Peyer's patch (tissue), 4 donors: ENCODE data around the gene TMEM109. TPM values are rescaled to one million over a fixed set of nuclear protein-coding genes. Genes with fewer than 3 reads are reported as not detected.

Source experiments
- DNase-seq, 3 donors: peaks; one replicate each; pipeline ENCODE4 v3.0.0-alpha.2; 2017 to 2019
- H3K27ac ChIP-seq, 4 donors: fragments of 200-600 bp; sonication (generic); one replicate each; pipeline ENCODE4 v1.5.1; 2016 to 2019
- H3K27me3 ChIP-seq, 2 donors: fragments of 200-600 bp; sonication (generic); one replicate each; pipeline ENCODE4 v1.5.1; 2019
- H3K36me3 ChIP-seq, 3 donors: fragments of 200-600 bp; sonication (generic); one replicate each; pipeline ENCODE4 v1.5.1; 2016 to 2019
- H3K4me1 ChIP-seq, 4 donors: fragments of 200-600 bp; sonication (generic); one replicate each; pipeline ENCODE4 v1.5.1; 2016 to 2019
- H3K4me3 ChIP-seq, 4 donors: fragments of 200-600 bp; sonication (generic); 1 replicate in 3 of 4; 2 replicates in 1 of 4; pipeline ENCODE4 v1.5.1; 2016 to 2019; ENCODE audit warnings: mild to moderate bottlenecking in 1 of 4
- H3K9me3 ChIP-seq, 4 donors: fragments of 200-600 bp; sonication (generic); one replicate each; pipeline ENCODE4 v1.5.1; 2016 to 2019; ENCODE audit warnings: mild to moderate bottlenecking in 1 of 4
- POLR2A ChIP-seq, 2 donors: fragments of 450-650 bp; IDR thresholded peaks; one replicate each; pipeline ENCODE4 v1.5.1; 2017; ENCODE audit warnings: antibody characterized with exemption in 2 of 2, mild to moderate bottlenecking in 2 of 2, moderate library complexity in 2 of 2
- total RNA-seq, 4 donors: library from RNA; depleted of rRNA; stranded (reverse); fragments of >200 nt; gene quantifications; one replicate each; pipeline ENCODE4 v1.1.0, GENCODE V29; 2016
- TF ChIP-seq, protein P1 (sequence below), 6 experiments: fragments of 450-650 bp in 4 of 6; fragments of 200-600 bp in 2 of 6; sonication (generic) in 1 of 6; IDR thresholded peaks; one replicate each; pipeline ENCODE4 v1.5.1; 2017 to 2019; ENCODE audit warnings: antibody characterized with exemption in 6 of 6, mild to moderate bottlenecking in 3 of 6, moderate library complexity in 1 of 6

Gene TMEM109
- total RNA-seq, 4 donors from 2014 or later = 26.3 to 40.5 (median 36.6) TPM

DNA sequence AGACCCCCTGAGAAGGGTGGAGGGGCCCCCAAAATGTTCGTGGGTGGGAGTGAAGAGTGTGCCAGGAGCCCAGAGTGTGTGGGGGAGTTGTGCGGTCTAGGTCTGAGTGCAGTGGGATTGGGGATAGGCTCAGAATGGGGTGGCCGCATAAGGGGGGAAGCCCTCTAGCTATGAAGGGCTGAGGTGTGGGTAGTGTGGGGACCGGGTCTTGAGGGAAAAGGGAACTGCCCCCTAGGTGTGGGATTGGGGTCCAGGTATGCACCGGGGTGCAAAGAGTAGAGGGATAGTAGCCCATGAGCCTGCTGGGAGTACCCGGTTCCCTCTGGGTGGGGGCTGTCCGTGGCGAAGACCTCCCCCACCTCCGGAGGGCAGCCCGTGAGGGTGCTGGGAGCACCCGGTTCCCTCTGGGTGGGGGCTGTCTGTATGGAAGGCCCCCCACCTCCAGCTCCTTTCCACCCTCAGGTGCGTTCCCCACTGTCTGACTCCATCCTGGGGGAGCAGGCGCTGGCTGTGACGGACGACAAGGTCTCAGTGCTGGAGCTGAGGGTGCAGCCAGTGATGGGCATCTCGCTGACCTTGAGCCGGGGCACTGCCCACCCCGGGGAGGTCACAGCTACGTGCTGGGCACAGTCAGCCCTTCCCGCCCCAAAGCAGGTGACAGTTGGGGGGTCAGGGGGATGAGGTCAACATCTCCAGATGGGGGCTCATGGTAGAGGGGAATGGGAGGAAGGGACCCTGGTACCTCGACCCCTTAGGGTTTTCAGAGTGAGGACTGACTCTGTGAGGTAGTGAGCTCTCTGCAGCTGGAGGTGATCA is 21.0 kb downstream of the TMEM109 start:
- H3K4me1 ChIP-seq = peaks cover 0 to 10% (median 3%) of the 10 kb centered on the region in 4 donors
- H3K27me3 ChIP-seq = no peaks in the 10 kb centered on the region
- H3K9me3 ChIP-seq = no peaks in the 10 kb centered on the region
- no peaks in the 10 kb centered on the region for H3K36me3 ChIP-seq
- no peak overlapping the region for H3K27ac ChIP-seq
- H3K4me3 ChIP-seq = no peak overlapping the region
- no peak for DNase-seq
- no peak for TF ChIP-seq POLR2A (IDR thresholded peaks at IDR 0.05)
- TF ChIP-seq, protein P1, sequence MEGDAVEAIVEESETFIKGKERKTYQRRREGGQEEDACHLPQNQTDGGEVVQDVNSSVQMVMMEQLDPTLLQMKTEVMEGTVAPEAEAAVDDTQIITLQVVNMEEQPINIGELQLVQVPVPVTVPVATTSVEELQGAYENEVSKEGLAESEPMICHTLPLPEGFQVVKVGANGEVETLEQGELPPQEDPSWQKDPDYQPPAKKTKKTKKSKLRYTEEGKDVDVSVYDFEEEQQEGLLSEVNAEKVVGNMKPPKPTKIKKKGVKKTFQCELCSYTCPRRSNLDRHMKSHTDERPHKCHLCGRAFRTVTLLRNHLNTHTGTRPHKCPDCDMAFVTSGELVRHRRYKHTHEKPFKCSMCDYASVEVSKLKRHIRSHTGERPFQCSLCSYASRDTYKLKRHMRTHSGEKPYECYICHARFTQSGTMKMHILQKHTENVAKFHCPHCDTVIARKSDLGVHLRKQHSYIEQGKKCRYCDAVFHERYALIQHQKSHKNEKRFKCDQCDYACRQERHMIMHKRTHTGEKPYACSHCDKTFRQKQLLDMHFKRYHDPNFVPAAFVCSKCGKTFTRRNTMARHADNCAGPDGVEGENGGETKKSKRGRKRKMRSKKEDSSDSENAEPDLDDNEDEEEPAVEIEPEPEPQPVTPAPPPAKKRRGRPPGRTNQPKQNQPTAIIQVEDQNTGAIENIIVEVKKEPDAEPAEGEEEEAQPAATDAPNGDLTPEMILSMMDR (IDR thresholded peaks at IDR 0.05) = no peak

DNA sequence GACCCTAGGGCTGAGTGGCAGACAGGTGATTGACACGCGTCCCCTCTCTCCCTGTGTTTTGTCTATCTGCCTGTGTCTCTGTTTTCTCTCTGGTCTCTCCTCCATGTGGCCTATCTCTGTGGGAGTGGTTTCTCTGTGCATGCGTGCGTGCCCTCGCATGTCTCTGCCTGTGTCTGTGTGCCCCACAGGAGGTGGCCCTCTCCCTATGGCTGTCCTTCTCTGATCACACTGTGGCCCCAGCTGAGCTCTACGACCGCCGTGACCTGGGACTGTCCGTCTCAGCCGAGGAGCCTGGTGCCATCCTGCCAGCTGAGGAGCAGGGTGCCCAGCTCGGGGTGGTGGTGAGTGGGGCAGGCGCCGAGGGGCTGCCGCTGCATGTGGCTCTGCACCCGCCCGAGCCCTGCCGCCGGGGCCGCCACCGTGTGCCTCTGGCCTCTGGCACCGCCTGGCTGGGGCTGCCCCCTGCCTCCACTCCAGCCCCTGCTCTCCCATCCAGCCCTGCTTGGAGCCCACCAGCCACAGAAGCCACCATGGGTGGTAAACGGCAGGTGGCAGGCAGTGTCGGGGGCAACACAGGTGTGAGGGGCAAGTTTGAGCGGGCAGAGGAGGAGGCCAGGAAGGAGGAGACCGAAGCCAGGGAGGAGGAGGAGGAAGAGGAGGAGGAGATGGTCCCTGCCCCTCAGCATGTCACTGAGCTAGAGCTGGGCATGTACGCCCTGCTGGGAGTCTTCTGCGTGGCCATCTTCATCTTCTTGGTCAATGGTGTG is 21.9 kb downstream of the TMEM109 start:
- Histone ChIP-seq H3K27me3 (no peaks in the 10 kb centered on the region), H3K27ac (peak overlapping the region in 1 of 4 donors; percentile 18), H3K36me3 (no peaks in the 10 kb centered on the region), H3K4me1 (peaks cover 0 to 10% (median 3%) of the 10 kb centered on the region in 4 donors), H3K4me3 (no peak overlapping the region), H3K9me3 (no peaks in the 10 kb centered on the region)
- DNase-seq = peak in 1 of 3 donors; percentile 42
- TF ChIP-seq POLR2A (IDR thresholded peaks at IDR 0.05) = no peak
- TF ChIP-seq, protein P1 (IDR thresholded peaks at IDR 0.05) = no peak

DNA sequence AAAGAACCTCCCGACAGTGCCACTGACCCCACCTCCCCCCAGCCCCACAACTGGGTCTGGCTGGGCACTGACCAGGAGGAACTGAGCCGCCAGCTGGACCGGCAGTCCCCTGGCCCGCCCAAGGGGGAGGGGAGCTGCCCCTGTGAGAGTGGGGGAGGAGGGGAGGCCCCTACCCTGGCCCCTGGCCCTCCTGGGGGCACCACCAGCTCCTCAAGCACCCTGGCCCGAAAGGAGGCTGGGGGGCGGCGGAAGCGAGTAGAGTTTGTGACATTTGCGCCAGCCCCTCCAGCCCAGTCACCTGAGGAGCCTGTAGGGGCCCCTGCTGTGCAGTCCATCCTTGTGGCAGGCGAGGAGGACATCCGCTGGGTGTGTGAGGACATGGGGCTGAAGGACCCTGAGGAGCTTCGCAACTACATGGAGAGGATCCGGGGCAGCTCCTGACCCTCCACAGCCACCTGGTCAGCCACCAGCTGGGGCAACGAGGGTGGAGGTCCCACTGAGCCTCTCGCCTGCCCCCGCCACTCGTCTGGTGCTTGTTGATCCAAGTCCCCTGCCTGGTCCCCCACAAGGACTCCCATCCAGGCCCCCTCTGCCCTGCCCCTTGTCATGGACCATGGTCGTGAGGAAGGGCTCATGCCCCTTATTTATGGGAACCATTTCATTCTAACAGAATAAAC is 22.6 kb downstream of the TMEM109 start:
- H3K4me3 ChIP-seq = no peak overlapping the region
- TF ChIP-seq POLR2A (IDR thresholded peaks at IDR 0.05) = no peak
- TF ChIP-seq, protein P1 (IDR thresholded peaks at IDR 0.05) = no peak
- no peaks in the 10 kb centered on the region for H3K9me3 ChIP-seq
- peaks cover 0 to under 1% (median 0%) of the 10 kb centered on the region in 3 donors for H3K36me3 ChIP-seq
- H3K27me3 ChIP-seq = no peaks in the 10 kb centered on the region
- H3K27ac ChIP-seq = peak overlapping the region in 1 of 4 donors; percentile 18
- H3K4me1 ChIP-seq = peaks cover 0 to 5% (median under 1%) of the 10 kb centered on the region in 4 donors
- peak in 1 of 3 donors; percentile 39 for DNase-seq

DNA sequence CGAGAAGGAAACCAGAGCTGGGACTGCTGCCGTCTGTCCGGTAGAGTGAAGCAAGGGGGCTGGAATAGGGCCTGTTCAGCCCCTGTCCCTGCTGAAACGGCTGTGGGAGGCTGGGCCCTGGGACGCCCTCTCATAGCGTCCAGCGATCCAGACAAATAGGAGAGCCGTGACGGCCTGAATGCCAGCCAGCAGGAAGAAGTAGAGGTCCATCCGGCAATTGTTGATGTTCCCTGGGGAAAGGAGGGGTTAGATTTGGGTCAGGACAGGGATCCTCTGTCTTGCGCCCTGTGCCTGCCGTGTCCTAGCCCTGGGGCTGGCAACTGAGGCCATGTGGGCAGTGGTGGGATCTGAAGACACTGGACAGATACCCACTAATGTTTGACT is 23.2 kb downstream of the TMEM109 start:
- H3K27ac ChIP-seq = no peak overlapping the region
- DNase-seq = peak in 1 of 3 donors; percentile 37
- H3K4me3 ChIP-seq = no peak overlapping the region
- H3K4me1 ChIP-seq = peaks cover 0 to 3% (median under 1%) of the 10 kb centered on the region in 4 donors
- no peak for TF ChIP-seq POLR2A (IDR thresholded peaks at IDR 0.05)
- TF ChIP-seq, protein P1 (IDR thresholded peaks at IDR 0.05) = no peak
- peaks cover 0 to 6% (median 0%) of the 10 kb centered on the region in 3 donors for H3K36me3 ChIP-seq
- no peaks in the 10 kb centered on the region for H3K27me3 ChIP-seq
- no peaks in the 10 kb centered on the region for H3K9me3 ChIP-seq

DNA sequence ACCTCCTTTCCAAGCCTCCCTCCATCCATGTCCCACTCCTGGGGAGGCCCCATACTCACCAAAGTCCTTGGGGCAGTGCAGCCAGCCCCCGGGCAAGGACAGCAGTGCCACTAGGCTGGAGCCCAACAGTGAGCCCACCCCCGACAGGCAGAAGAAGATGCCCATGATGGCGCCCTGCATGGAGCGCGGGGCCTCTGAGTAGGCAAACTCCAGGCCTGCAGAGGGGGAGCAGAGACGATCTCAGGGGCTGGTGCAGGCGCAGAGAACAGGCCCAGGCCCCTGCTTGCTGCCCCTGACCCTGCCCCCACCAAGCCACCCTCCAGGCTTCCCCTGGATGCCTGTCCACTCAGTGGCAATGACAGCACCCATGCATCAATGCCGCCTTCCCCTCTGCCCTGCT is 23.9 kb downstream of the TMEM109 start:
- Histone ChIP-seq H3K27me3 (no peaks in the 10 kb centered on the region), H3K4me3 (no peak overlapping the region), H3K4me1 (peaks cover 0 to 4% (median 2%) of the 10 kb centered on the region in 4 donors), H3K9me3 (no peaks in the 10 kb centered on the region), H3K27ac (no peak overlapping the region), H3K36me3 (peaks cover 0 to 10% (median 0%) of the 10 kb centered on the region in 3 donors)
- TF ChIP-seq, protein P1 (IDR thresholded peaks at IDR 0.05) = no peak
- TF ChIP-seq POLR2A (IDR thresholded peaks at IDR 0.05) = no peak
- peak in 1 of 3 donors; percentile 38 for DNase-seq
